HEK293 (cell line): Measurements from ENCODE around the gene KLHL25.

Experiments used
- KLF1 ChIP-seq: fragments of 450-650 bp; formaldehyde crosslinking; IDR thresholded peaks from 2 replicates; pipeline ENCODE4 v1.5.1; 2016; ENCODE audit warnings: missing biosample characterization, missing genetic modification characterization
- KLF16 ChIP-seq: fragments of 450-650 bp; formaldehyde crosslinking; IDR thresholded peaks from 2 replicates; pipeline ENCODE4 v1.5.1; 2017; ENCODE audit warnings: missing biosample characterization, missing genetic modification characterization
- SALL2 ChIP-seq: fragments of 450-650 bp; formaldehyde crosslinking; IDR thresholded peaks from 2 replicates; pipeline ENCODE4 v1.5.0; 2017; ENCODE audit warnings: missing biosample characterization, mild to moderate bottlenecking, missing genetic modification characterization, borderline replicate concordance
- ZBTB10 ChIP-seq: fragments of 450-650 bp; formaldehyde crosslinking; IDR thresholded peaks from 2 replicates; pipeline ENCODE4 v1.5.1; 2016; ENCODE audit warnings: missing biosample characterization, missing genetic modification characterization
- ZNF184 ChIP-seq: fragments of 450-650 bp; IDR thresholded peaks from 2 replicates; pipeline ENCODE4 v1.5.1; 2018; ENCODE audit warnings: missing biosample characterization, mild to moderate bottlenecking, missing genetic modification characterization
- ZNF654 ChIP-seq: fragments of 450-650 bp; formaldehyde crosslinking; IDR thresholded peaks from 2 replicates; pipeline ENCODE4 v1.5.1; 2016; ENCODE audit warnings: low read depth, missing biosample characterization, missing genetic modification characterization
- TF ChIP-seq, protein P1 (sequence below): fragments of 450-650 bp; formaldehyde crosslinking; IDR thresholded peaks from 2 replicates; pipeline ENCODE4 v1.5.1; 2016; ENCODE audit warnings: missing biosample characterization, missing genetic modification characterization

DNA sequence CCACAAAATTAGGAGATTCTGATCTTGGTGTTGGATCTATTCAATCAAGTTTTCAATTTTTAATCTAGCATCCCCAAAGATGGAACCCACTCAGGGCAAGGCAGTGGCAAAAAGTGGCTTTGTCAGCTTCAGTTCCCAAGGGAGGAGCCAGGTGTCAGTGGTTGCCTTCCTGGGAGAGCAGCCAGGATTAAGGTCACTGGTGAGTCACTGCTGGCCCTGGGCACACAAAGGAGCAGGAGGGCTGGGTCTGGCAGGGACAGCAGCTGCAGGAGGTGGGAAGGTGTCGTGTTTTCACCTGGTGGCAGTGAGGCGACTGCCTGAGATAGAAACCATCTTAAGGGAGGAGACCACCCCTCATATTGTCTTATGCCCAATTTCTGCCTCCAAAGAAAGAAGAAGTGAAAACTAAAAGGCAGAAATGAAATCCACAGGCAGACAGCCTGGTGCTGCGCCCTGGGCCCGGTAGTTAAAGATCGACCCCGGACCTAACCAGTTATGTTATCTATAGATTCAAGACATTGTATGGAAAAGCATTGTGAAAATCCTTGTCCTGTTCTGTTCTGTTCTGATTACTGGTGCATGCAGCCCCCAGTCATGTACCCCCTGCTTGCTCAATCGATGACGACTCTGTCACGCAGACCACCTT is 5.9 kb upstream of the KLHL25 start:
- no peak for TF ChIP-seq SALL2 (tag by site-specific recombination)
- TF ChIP-seq ZNF654 (tag by site-specific recombination), result no peak
- TF ChIP-seq, protein P1, sequence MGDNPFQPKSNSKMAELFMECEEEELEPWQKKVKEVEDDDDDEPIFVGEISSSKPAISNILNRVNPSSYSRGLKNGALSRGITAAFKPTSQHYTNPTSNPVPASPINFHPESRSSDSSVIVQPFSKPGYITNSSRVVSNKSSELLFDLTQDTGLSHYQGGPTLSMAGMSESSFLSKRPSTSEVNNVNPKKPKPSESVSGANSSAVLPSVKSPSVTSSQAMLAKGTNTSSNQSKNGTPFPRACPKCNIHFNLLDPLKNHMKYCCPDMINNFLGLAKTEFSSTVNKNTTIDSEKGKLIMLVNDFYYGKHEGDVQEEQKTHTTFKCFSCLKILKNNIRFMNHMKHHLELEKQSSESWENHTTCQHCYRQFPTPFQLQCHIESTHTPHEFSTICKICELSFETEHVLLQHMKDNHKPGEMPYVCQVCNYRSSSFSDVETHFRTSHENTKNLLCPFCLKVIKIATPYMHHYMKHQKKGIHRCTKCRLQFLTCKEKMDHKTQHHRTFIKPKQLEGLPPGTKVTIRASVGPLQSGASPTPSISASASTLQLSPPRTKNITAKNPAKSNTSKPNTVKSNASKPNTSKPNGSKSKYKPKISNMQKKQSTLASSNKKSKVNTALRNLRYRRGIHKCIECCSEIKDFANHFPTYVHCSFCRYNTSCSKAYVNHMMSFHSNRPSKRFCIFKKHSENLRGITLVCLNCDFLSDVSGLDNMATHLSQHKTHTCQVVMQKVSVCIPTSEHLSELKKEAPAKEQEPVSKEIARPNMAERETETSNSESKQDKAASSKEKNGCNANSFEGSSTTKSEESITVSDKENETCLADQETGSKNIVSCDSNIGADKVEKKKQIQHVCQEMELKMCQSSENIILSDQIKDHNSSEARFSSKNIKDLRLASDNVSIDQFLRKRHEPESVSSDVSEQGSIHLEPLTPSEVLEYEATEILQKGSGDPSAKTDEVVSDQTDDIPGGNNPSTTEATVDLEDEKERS, result no peak
- no peak for TF ChIP-seq KLF16 (tag by site-specific recombination)
- TF ChIP-seq ZBTB10 (tag by site-specific recombination), result no peak
- no peak for TF ChIP-seq ZNF184 (tag by site-specific recombination)
- TF ChIP-seq KLF1 (tag by site-specific recombination), result no peak
